SK-N-MC (cell line): ENCODE results near the gene RIPOR3.
"Not testable (repeated sequence)": the region's sequence is repeated elsewhere in the genome, so short reads cannot be mapped to it uniquely, and the experiment has no call there.

Experiments used
- EZH2 ChIP-seq: fragments of 200-600 bp; sonication (generic); IDR thresholded peaks from one replicate; pipeline ENCODE4 v1.6.1; 2017; ENCODE audit warnings: antibody characterized with exemption
- POLR2AphosphoS5 ChIP-seq: IDR thresholded peaks from 2 replicates; pipeline ENCODE4 v1.6.1; 2012; ENCODE audit warnings: mild to moderate bottlenecking, low read depth, low read length, borderline replicate concordance

GRCh38 chr20:50714426-50714825 is 23.1 kb upstream of the RIPOR3 start:
- TF ChIP-seq EZH2, POLR2AphosphoS5: not testable (repeated sequence)
